CD14-positive monocyte (primary cell): Measurements from ENCODE around the gene DNAJB4. TPM values are rescaled to one million over a fixed set of nuclear protein-coding genes. Genes with fewer than 3 reads are reported as not detected.

Source experiments
- DNase-seq, 3 donors: peaks; one replicate each; pipeline ENCODE4 v3.0.0-alpha.2; 2011 to 2022
- H2AFZ ChIP-seq: 2 replicates; pipeline ENCODE4 v1.6.0; 2012; ENCODE audit warnings: mild to moderate bottlenecking, low read depth, low read length, inconsistent platforms; ENCODE audit not compliant: insufficient read depth, poor library complexity, severe bottlenecking
- H3K27ac ChIP-seq, 2 donors: 1 replicate in 1 of 2; 2 replicates in 1 of 2; pipeline ENCODE4 v1.5.1; 2012 to 2013; ENCODE audit warnings: low read length in 2 of 2, control low read depth in 1 of 2, inconsistent platforms in 1 of 2, low read depth in 1 of 2, mild to moderate bottlenecking in 1 of 2
- H3K27me3 ChIP-seq, 2 donors: one replicate each; pipeline versions ENCODE4 v1.6.0 to v1.6.1; 2011 to 2013; ENCODE audit warnings: low read length in 2 of 2; ENCODE audit not compliant: control insufficient read depth in 2 of 2, insufficient read depth in 2 of 2
- H3K36me3 ChIP-seq, 2 donors: replicated peaks in 1 of 2; 1 replicate in 1 of 2; 2 replicates in 1 of 2; pipeline versions ENCODE4 v1.5.1 to v1.6.1; 2012 to 2013; ENCODE audit warnings: low read length in 2 of 2, control low read depth in 1 of 2, inconsistent platforms in 1 of 2, mild to moderate bottlenecking in 1 of 2; ENCODE audit not compliant: insufficient read depth in 2 of 2, control insufficient read depth in 1 of 2
- H3K4me1 ChIP-seq, 2 donors: 1 replicate in 1 of 2; 2 replicates in 1 of 2; pipeline versions ENCODE4 v1.5.1 to v1.6.1; 2012 to 2013; ENCODE audit warnings: low read length in 2 of 2, control low read depth in 1 of 2, inconsistent platforms in 1 of 2, mild to moderate bottlenecking in 1 of 2, moderate library complexity in 1 of 2; ENCODE audit not compliant: insufficient read depth in 2 of 2, control insufficient read depth in 1 of 2
- H3K4me2 ChIP-seq: replicated peaks from 2 replicates; pipeline ENCODE3; 2012; ENCODE audit warnings: low read length, moderate library complexity, mild to moderate bottlenecking; ENCODE audit not compliant: poor library complexity, severe bottlenecking; ENCODE audit errors: extremely low read depth
- H3K4me3 ChIP-seq, 3 experiments: fragments of 200-600 bp in 1 of 3; sonication (generic) in 1 of 3; replicated peaks in 1 of 3; 1 replicate in 2 of 3; 2 replicates in 1 of 3; pipeline ENCODE4 v1.5.1; 2011 to 2013; ENCODE audit warnings: low read length in 3 of 3, mild to moderate bottlenecking in 3 of 3, control low read depth in 2 of 3, low read depth in 2 of 3, inconsistent platforms in 1 of 3, moderate library complexity in 1 of 3
- H3K79me2 ChIP-seq: 2 replicates; pipeline ENCODE4 v1.6.0; 2012; ENCODE audit warnings: mild to moderate bottlenecking, control low read depth, inconsistent platforms, low read length, moderate library complexity; ENCODE audit not compliant: insufficient read depth
- H3K9ac ChIP-seq: 2 replicates; pipeline ENCODE4 v1.6.0; 2017; ENCODE audit warnings: low read length, mild to moderate bottlenecking; ENCODE audit not compliant: insufficient read depth, poor library complexity, severe bottlenecking
- H3K9me3 ChIP-seq, 2 donors: replicated peaks in 1 of 2; 1 replicate in 1 of 2; 2 replicates in 1 of 2; pipeline versions ENCODE4 v1.5.1 to v1.6.1; 2012 to 2013; ENCODE audit warnings: low read length in 2 of 2, control low read depth in 1 of 2; ENCODE audit not compliant: control insufficient read depth in 1 of 2, insufficient read depth in 1 of 2
- H4K20me1 ChIP-seq: 2 replicates; pipeline ENCODE4 v1.6.0; 2012; ENCODE audit warnings: mild to moderate bottlenecking, low read length, control low read depth, moderate library complexity; ENCODE audit not compliant: insufficient read depth
- H3K27ac Mint-ChIP-seq, 7 donors: one replicate each; pipeline ENCODE4 v1.8.0; 2020; ENCODE audit warnings: mild to moderate bottlenecking in 7 of 7, mixed read lengths in 7 of 7, moderate library complexity in 6 of 7, inconsistent platforms in 2 of 7
- H3K27me3 Mint-ChIP-seq, 3 donors: one replicate each; pipeline ENCODE4 v1.8.0; 2021 to 2022; ENCODE audit warnings: low read depth in 3 of 3, mild to moderate bottlenecking in 3 of 3, mixed read lengths in 3 of 3, moderate library complexity in 3 of 3, inconsistent platforms in 1 of 3
- H3K36me3 Mint-ChIP-seq, 2 donors: one replicate each; pipeline ENCODE4 v1.8.0; 2020; ENCODE audit warnings: mixed read lengths in 2 of 2, inconsistent platforms in 1 of 2, mild to moderate bottlenecking in 1 of 2
- H3K4me1 Mint-ChIP-seq: one replicate; pipeline ENCODE4 v1.8.0; 2020; ENCODE audit warnings: mild to moderate bottlenecking, mixed read lengths
- H3K4me3 Mint-ChIP-seq, 2 donors: one replicate each; pipeline ENCODE4 v1.8.0; 2020; ENCODE audit warnings: mild to moderate bottlenecking in 2 of 2, mixed read lengths in 2 of 2, moderate library complexity in 1 of 2
- H3K9me3 Mint-ChIP-seq, 7 donors: one replicate each; pipeline ENCODE4 v1.8.0; 2020 to 2022; ENCODE audit warnings: mixed read lengths in 7 of 7, mild to moderate bottlenecking in 6 of 7, moderate library complexity in 6 of 7, inconsistent platforms in 2 of 7
- CTCF ChIP-seq: fragments of 200-600 bp; IDR thresholded peaks from one replicate; pipeline ENCODE4 v1.8.0; 2022; ENCODE audit warnings: antibody characterized with exemption, mild to moderate bottlenecking
- WGBS: methylation state at CpG from one replicate; pipeline ENCODE4 v1.1.5; 2013; ENCODE audit warnings: missing lambda C conversion rate; ENCODE audit not compliant: insufficient coverage; 5-methylcytosine and 5-hydroxymethylcytosine counted together
- intact Hi-C, 2 donors: fragments of 100-400 bp; cut with micrococcal nuclease; formaldehyde crosslinking; loops; one replicate each; pipeline versions ENCODE4 v1.15.0 to v1.15.1; 2023
- polyA plus RNA-seq, 3 donors: library from polyadenylated mRNA; depleted of rRNA in 1 of 3; unstranded in 2 of 3; stranded (reverse) in 1 of 3; fragments of 300-500 nt in 2 of 3; fragments of >200 nt in 1 of 3; fragmentation: Illumina TruSeq in 2 of 3; gene quantifications; 1 replicate in 2 of 3; 2 replicates in 1 of 3; pipeline ENCODE4 v1.2.3, GENCODE V29; 2012 to 2021

DNAJB4 gene
- polyA plus RNA-seq, 3 donors: 2.8 to 4.0 (median 3.6) TPM

GRCh38 chr1:77989744-77990143, 15.0 kb upstream of the DNAJB4 start:
- intact Hi-C loops: no loop called here
- Histone ChIP-seq H3K4me1 (peaks cover 0 to 5% of the 10 kb centered on the region in 2 donors), H3K9ac (no peak overlapping the region), H3K9me3 (no peaks in the 10 kb centered on the region), H3K27ac (no peak overlapping the region), H4K20me1 (no peaks in the 10 kb centered on the region), H2AFZ (no peak overlapping the region), H3K27me3 (no peaks in the 10 kb centered on the region), H3K4me3 (no peak overlapping the region), H3K4me2 (no peak overlapping the region), H3K36me3 (no peaks in the 10 kb centered on the region), H3K79me2 (peaks cover 23% of the 10 kb centered on the region)
- H3K27ac Mint-ChIP-seq: no peak overlapping the region
- WGBS: no CpG with 5 or more reads among the region's 2 CpGs
- TF ChIP-seq CTCF: no peak
- no peaks in the 10 kb centered on the region for H3K9me3 Mint-ChIP-seq
- no peak for DNase-seq
- no peak overlapping the region for H3K4me3 Mint-ChIP-seq
- no peaks in the 10 kb centered on the region for H3K27me3 Mint-ChIP-seq
- peaks cover 11% of the 10 kb centered on the region for H3K4me1 Mint-ChIP-seq
- peaks cover 7 to 21% of the 10 kb centered on the region in 2 donors for H3K36me3 Mint-ChIP-seq

GRCh38 chr1:77990629-77991204, 14.0 kb upstream of the DNAJB4 start:
- WGBS: 100% methylated on average over 1 of the region's 3 CpGs
- no peaks in the 10 kb centered on the region for H3K9me3 ChIP-seq
- no peaks in the 10 kb centered on the region for H3K27me3 ChIP-seq
- no peak overlapping the region for H3K4me3 ChIP-seq
- no peak overlapping the region for H3K4me2 ChIP-seq
- no peaks in the 10 kb centered on the region for H3K27me3 Mint-ChIP-seq
- peaks cover 23% of the 10 kb centered on the region for H3K79me2 ChIP-seq
- H3K36me3 Mint-ChIP-seq: peaks cover 7 to 24% of the 10 kb centered on the region in 2 donors
- peaks cover 0 to 5% of the 10 kb centered on the region in 2 donors for H3K4me1 ChIP-seq
- TF ChIP-seq CTCF: no peak
- H4K20me1 ChIP-seq: no peaks in the 10 kb centered on the region
- no peaks in the 10 kb centered on the region for H3K9me3 Mint-ChIP-seq
- H3K4me3 Mint-ChIP-seq: no peak overlapping the region
- no peak overlapping the region for H3K9ac ChIP-seq
- H3K27ac Mint-ChIP-seq: no peak overlapping the region
- H3K36me3 ChIP-seq: peaks cover 0 to 5% of the 10 kb centered on the region in 2 donors
- DNase-seq: no peak
- H3K4me1 Mint-ChIP-seq: peaks cover 11% of the 10 kb centered on the region
- H2AFZ ChIP-seq: no peak overlapping the region
- no peak overlapping the region for H3K27ac ChIP-seq
- intact Hi-C loops: no loop called here
